Panc1 (cell line): ENCODE results near the gene SMOC2.

Experiments
- CTCF ChIP-seq: fragments of 450-650 bp; IDR thresholded peaks from 2 replicates; pipeline ENCODE4 v1.5.1; 2017; ENCODE audit warnings: mild to moderate bottlenecking
- POLR2AphosphoS5 ChIP-seq: IDR thresholded peaks from 2 replicates; pipeline ENCODE4 v1.6.1; 2012; ENCODE audit warnings: mild to moderate bottlenecking, low read depth, low read length, moderate library complexity
- REST ChIP-seq, 2 experiments: IDR thresholded peaks; 2 replicates each; pipeline ENCODE4 v1.6.1; 2011 to 2012; ENCODE audit warnings: low read depth in 2 of 2, control low read depth in 1 of 2, low read length in 1 of 2, mild to moderate bottlenecking in 1 of 2, moderate library complexity in 1 of 2; ENCODE audit not compliant: insufficient read depth in 1 of 2
- SIN3A ChIP-seq: IDR thresholded peaks from 2 replicates; pipeline ENCODE4 v1.6.1; 2012; ENCODE audit warnings: low read depth, mild to moderate bottlenecking, low read length, moderate library complexity, borderline replicate concordance; ENCODE audit not compliant: insufficient read depth

GRCh38 chr6:168437751-168438150, 3.2 kb upstream of the SMOC2 start:
- no peak for TF ChIP-seq CTCF
- no peak for TF ChIP-seq POLR2AphosphoS5
- TF ChIP-seq REST (IDR thresholded peaks at IDR 0.05; ENCODE audit: insufficient read depth in 1 of 2, low read depth in 2 of 2, low read length in 1 of 2) = no peak
- no peak for TF ChIP-seq SIN3A
